Body of pancreas (tissue), 4 donors: Measurements from ENCODE around the gene CENPC.

Experiments
- CTCF ChIP-seq, 7 experiments: fragments of 450-650 bp in 4 of 7; fragments of 200-600 bp in 3 of 7; sonication (generic) in 3 of 7; IDR thresholded peaks; one replicate each; pipeline ENCODE4 v1.5.1; 2016 to 2019; ENCODE audit warnings: antibody characterized with exemption in 7 of 7
- POLR2A ChIP-seq, 3 donors: fragments of 450-650 bp; IDR thresholded peaks; one replicate each; pipeline ENCODE4 v1.6.1; 2016; ENCODE audit warnings: antibody characterized with exemption in 3 of 3, mild to moderate bottlenecking in 2 of 3

GRCh38 chr4:67542076-67542475 lies 3.2 kb downstream of the CENPC start:
- TF ChIP-seq CTCF (IDR thresholded peaks at IDR 0.05) = no peak
- no peak for TF ChIP-seq POLR2A (IDR thresholded peaks at IDR 0.05)
